GM18861 (cell line): ENCODE results near the gene DLG2.

Source experiments
- ATAC-seq: cut with Tn5 transposase; IDR thresholded peaks from one replicate; pipeline ENCODE4 v1.9.1; 2021; ENCODE audit not compliant: unreplicated experiment

Gene DLG2

GRCh38 chr11:83979593-83979992 is 1647.6 kb downstream of the DLG2 start:
- ATAC-seq: no peak

GRCh38 chr11:83978942-83979341 is 1648.2 kb downstream of the DLG2 start:
- ATAC-seq: no peak

- ATAC-seq: no peak
Observed at GRCh38 chr11:83976086-83976485, 1651.1 kb downstream of the DLG2 start.

- no peak for ATAC-seq
Observed at GRCh38 chr11:83972536-83972935, 1654.6 kb downstream of the DLG2 start.

- ATAC-seq: no peak
Observed at GRCh38 chr11:83971063-83971462, 1656.1 kb downstream of the DLG2 start.

- ATAC-seq: peak; percentile 78
Observed at GRCh38 chr11:83970061-83970671, 1657.0 kb downstream of the DLG2 start.

- ATAC-seq: no peak
Observed at GRCh38 chr11:83957038-83957900, 1669.9 kb downstream of the DLG2 start.

GRCh38 chr11:83956119-83956697 is 1670.9 kb downstream of the DLG2 start:
- ATAC-seq: no peak

GRCh38 chr11:83954780-83955179 is 1672.4 kb downstream of the DLG2 start:
- no peak for ATAC-seq

GRCh38 chr11:83951521-83951920 is 1675.6 kb downstream of the DLG2 start:
- no peak for ATAC-seq

GRCh38 chr11:83948200-83948599 is 1678.9 kb downstream of the DLG2 start:
- ATAC-seq: no peak

GRCh38 chr11:83945976-83946375 is 1681.2 kb downstream of the DLG2 start:
- no peak for ATAC-seq

GRCh38 chr11:83941050-83941449 is 1686.1 kb downstream of the DLG2 start:
- no peak for ATAC-seq

GRCh38 chr11:83938148-83938547 is 1689.0 kb downstream of the DLG2 start:
- peak; percentile 42 for ATAC-seq

- ATAC-seq: no peak
Observed at GRCh38 chr11:83933008-83933407, 1694.1 kb downstream of the DLG2 start.

GRCh38 chr11:83927422-83927821 is 1699.7 kb downstream of the DLG2 start:
- ATAC-seq: no peak

GRCh38 chr11:83924795-83925542 is 1702.2 kb downstream of the DLG2 start:
- ATAC-seq: no peak

GRCh38 chr11:83923961-83924360 is 1703.2 kb downstream of the DLG2 start:
- ATAC-seq: no peak

- ATAC-seq: no peak
Observed at GRCh38 chr11:83922953-83923352, 1704.2 kb downstream of the DLG2 start.

GRCh38 chr11:83922318-83922717 is 1704.8 kb downstream of the DLG2 start:
- no peak for ATAC-seq

GRCh38 chr11:83921447-83922192 is 1705.5 kb downstream of the DLG2 start:
- ATAC-seq: no peak
